ENCODE measurements around the gene PHF23. TPM values are rescaled to one million over a fixed set of nuclear protein-coding genes. Genes with fewer than 3 reads are reported as not detected.
"Not testable (repeated sequence)": the region's sequence is repeated elsewhere in the genome, so short reads cannot be mapped to it uniquely, and the experiment has no call there.

Gene PHF23
- total RNA-seq, 1 donor from 2014 or later: 78.0 TPM

DNA sequence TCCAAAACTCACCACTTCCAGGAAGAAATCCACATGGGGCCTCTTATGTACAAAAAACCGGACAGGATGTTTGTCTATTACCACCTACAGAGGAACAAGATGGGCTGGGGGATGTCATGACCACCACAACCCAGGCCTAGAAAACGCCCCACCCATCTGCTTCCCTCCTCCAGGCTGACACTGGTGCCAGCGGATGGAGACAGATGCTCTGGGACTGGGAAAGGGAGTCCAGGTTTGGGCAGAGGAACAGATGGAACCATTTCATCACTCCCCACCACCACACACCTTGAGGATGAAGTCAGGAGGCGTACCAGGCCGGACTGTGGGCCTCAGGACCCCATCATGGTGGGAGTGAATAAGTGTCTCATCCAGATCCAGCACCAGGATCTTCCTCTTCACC is 7.5 kb upstream of the PHF23 start:
- H3K4me1 Mint-ChIP-seq (ENCODE audit: low read depth, unreplicated experiment): peaks cover 18% of the 10 kb centered on the region
- Histone ChIP-seq H3K27me3 (ENCODE audit: insufficient read depth, low read length) (no peaks in the 10 kb centered on the region), H3K4me2 (ENCODE audit: low read length) (no peak overlapping the region), H3K9me3 (ENCODE audit: insufficient read depth, low read depth, low read length) (no peaks in the 10 kb centered on the region), H3K27ac (ENCODE audit: low read depth, low read length) (no peak overlapping the region), H3K9ac (ENCODE audit: low read length) (peak overlapping the region; percentile 12), H3K36me3 (ENCODE audit: insufficient read depth, low read length) (peaks cover 16% of the 10 kb centered on the region), H4K20me1 (ENCODE audit: insufficient read depth, low read length) (peaks cover 32% of the 10 kb centered on the region), H3K4me1 (ENCODE audit: insufficient read depth, low read length) (peaks cover 10% of the 10 kb centered on the region), H3K4me3 (ENCODE audit: insufficient read depth, low read depth, low read length) (no peak overlapping the region), H2AFZ (ENCODE audit: low read depth, low read length) (no peak overlapping the region), H3K79me2 (ENCODE audit: insufficient read depth, low read length) (peaks cover 67% of the 10 kb centered on the region)
- DNase-seq (ENCODE audit: low read depth) (no peak), FAIRE-seq (no peak)
- TF ChIP-seq EZH2 (IDR thresholded peaks at IDR 0.05; ENCODE audit: insufficient read depth, low read length): no peak
- no peak for TF ChIP-seq CTCF (IDR thresholded peaks at IDR 0.05; ENCODE audit: insufficient read depth, low read depth, low read length)
- H3K27ac Mint-ChIP-seq (ENCODE audit: unreplicated experiment): no peak overlapping the region
- H3K27me3 Mint-ChIP-seq (ENCODE audit: low read depth, unreplicated experiment): no peaks in the 10 kb centered on the region
- peak overlapping the region; percentile 45 for H3K4me3 Mint-ChIP-seq (ENCODE audit: unreplicated experiment)
- H3K36me3 Mint-ChIP-seq (ENCODE audit: low read depth, unreplicated experiment): peaks cover 7% of the 10 kb centered on the region
- no peaks in the 10 kb centered on the region for H3K9me3 Mint-ChIP-seq (ENCODE audit: unreplicated experiment)

DNA sequence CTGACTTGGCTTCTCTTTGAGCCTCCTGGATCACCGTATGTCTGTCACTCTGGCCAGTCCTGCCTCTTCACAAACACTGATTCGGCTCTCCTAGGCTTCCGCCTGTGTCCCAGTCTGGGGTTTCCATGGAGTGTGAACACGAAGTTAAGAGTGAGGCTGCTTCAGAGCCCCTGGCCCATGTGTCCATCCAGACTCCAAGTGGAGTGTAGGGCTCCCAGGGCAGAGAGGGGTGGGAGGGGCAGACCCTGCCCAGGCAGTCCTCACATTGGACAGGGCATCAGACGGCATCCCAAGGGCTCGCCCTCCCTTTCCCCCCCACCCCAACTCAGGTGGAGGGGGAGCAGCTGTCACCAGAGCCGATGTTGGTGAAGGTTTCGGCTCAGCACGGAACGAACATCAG is 4.6 kb upstream of the PHF23 start:
- H3K4me2 ChIP-seq (ENCODE audit: low read length); DNase-seq (ENCODE audit: low read depth); H3K4me3 ChIP-seq (ENCODE audit: insufficient read depth, low read depth, low read length); H2AFZ ChIP-seq (ENCODE audit: low read depth, low read length); H3K27ac ChIP-seq (ENCODE audit: low read depth, low read length); H3K9me3 ChIP-seq (ENCODE audit: insufficient read depth, low read depth, low read length); H3K27me3 Mint-ChIP-seq (ENCODE audit: low read depth, unreplicated experiment); H3K9ac ChIP-seq (ENCODE audit: low read length); H3K27me3 ChIP-seq (ENCODE audit: insufficient read depth, low read length); FAIRE-seq; H3K36me3 Mint-ChIP-seq (ENCODE audit: low read depth, unreplicated experiment); H3K9me3 Mint-ChIP-seq (ENCODE audit: unreplicated experiment); H3K27ac Mint-ChIP-seq (ENCODE audit: unreplicated experiment): not testable (repeated sequence)
- peaks cover 20% of the 10 kb centered on the region for H4K20me1 ChIP-seq (ENCODE audit: insufficient read depth, low read length)
- peaks cover 26% of the 10 kb centered on the region for H3K36me3 ChIP-seq (ENCODE audit: insufficient read depth, low read length)
- peaks cover 67% of the 10 kb centered on the region for H3K79me2 ChIP-seq (ENCODE audit: insufficient read depth, low read length)
- H3K4me1 ChIP-seq (ENCODE audit: insufficient read depth, low read length): peaks cover 18% of the 10 kb centered on the region
- H3K4me3 Mint-ChIP-seq (ENCODE audit: unreplicated experiment): peak overlapping the region; percentile 94
- H3K4me1 Mint-ChIP-seq (ENCODE audit: low read depth, unreplicated experiment): peaks cover 17% of the 10 kb centered on the region

- Histone ChIP-seq H3K27ac (ENCODE audit: low read depth, low read length) (peak overlapping the region; percentile 98), H3K4me1 (ENCODE audit: insufficient read depth, low read length) (peaks cover 18% of the 10 kb centered on the region), H3K79me2 (ENCODE audit: insufficient read depth, low read length) (peaks cover 67% of the 10 kb centered on the region), H3K4me3 (ENCODE audit: insufficient read depth, low read depth, low read length) (peak overlapping the region; percentile 92), H3K9me3 (ENCODE audit: insufficient read depth, low read depth, low read length) (no peaks in the 10 kb centered on the region), H3K9ac (ENCODE audit: low read length) (peak overlapping the region; percentile 99), H2AFZ (ENCODE audit: low read depth, low read length) (peak overlapping the region; percentile 14), H4K20me1 (ENCODE audit: insufficient read depth, low read length) (peaks cover 16% of the 10 kb centered on the region), H3K4me2 (ENCODE audit: low read length) (peak overlapping the region; percentile 99), H3K27me3 (ENCODE audit: insufficient read depth, low read length) (no peaks in the 10 kb centered on the region), H3K36me3 (ENCODE audit: insufficient read depth, low read length) (peaks cover 26% of the 10 kb centered on the region)
- Mint-ChIP-seq H3K4me3 (ENCODE audit: unreplicated experiment) (peak overlapping the region; percentile 94), H3K36me3 (ENCODE audit: low read depth, unreplicated experiment) (peaks cover 7% of the 10 kb centered on the region), H3K27ac (ENCODE audit: unreplicated experiment) (peak overlapping the region; percentile 77), H3K27me3 (ENCODE audit: low read depth, unreplicated experiment) (no peaks in the 10 kb centered on the region), H3K4me1 (ENCODE audit: low read depth, unreplicated experiment) (peaks cover 12% of the 10 kb centered on the region), H3K9me3 (ENCODE audit: unreplicated experiment) (no peaks in the 10 kb centered on the region)
- no peak for TF ChIP-seq EZH2 (IDR thresholded peaks at IDR 0.05; ENCODE audit: insufficient read depth, low read length)
- TF ChIP-seq CTCF (IDR thresholded peaks at IDR 0.05; ENCODE audit: insufficient read depth, low read depth, low read length): no peak
- DNase-seq (ENCODE audit: low read depth): no peak
- FAIRE-seq: no peak
Observed at GRCh38 chr17:7243453-7243729, 4.1 kb upstream of the PHF23 start.
